SU-DHL-6 (cell line): Measurements from ENCODE around the gene OR2T33.

Experiments used
- EZH2phosphoT487 ChIP-seq: fragments of 200-600 bp; sonication (generic), shearing (Covaris generic); conservative IDR thresholded peaks from 2 replicates; pipeline ENCODE4 v1.6.1; 2018; ENCODE audit warnings: mild to moderate bottlenecking, antibody characterized with exemption, low read length, moderate library complexity, mixed read lengths
- TF ChIP-seq, protein P1 (sequence below): fragments of 200-600 bp; sonication (generic); IDR thresholded peaks from one replicate; pipeline ENCODE4 v1.5.1; 2017; ENCODE audit warnings: antibody characterized with exemption, mild to moderate bottlenecking, low read length, moderate library complexity; ENCODE audit not compliant: insufficient read depth, poor library complexity, severe bottlenecking

DNA sequence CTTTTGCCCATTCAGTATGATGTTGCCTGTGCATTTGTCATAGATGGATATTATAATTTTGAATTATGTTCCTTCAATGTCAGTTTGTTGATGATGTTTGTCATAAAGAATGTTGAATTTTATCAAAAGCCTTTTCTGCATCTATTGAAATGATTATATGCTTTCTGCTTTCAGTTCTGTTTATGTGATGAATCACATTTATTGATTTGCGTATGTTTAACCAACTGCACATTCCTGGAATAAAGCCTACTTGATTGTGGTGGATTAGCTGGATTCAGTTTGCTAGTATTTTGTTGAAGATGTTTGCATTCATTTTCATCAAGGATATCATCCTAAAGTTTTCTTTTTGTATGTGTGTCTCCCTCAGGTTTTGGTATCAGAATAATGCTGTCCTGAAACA lies 52.2 kb downstream of the OR2T33 start:
- TF ChIP-seq, protein P1, sequence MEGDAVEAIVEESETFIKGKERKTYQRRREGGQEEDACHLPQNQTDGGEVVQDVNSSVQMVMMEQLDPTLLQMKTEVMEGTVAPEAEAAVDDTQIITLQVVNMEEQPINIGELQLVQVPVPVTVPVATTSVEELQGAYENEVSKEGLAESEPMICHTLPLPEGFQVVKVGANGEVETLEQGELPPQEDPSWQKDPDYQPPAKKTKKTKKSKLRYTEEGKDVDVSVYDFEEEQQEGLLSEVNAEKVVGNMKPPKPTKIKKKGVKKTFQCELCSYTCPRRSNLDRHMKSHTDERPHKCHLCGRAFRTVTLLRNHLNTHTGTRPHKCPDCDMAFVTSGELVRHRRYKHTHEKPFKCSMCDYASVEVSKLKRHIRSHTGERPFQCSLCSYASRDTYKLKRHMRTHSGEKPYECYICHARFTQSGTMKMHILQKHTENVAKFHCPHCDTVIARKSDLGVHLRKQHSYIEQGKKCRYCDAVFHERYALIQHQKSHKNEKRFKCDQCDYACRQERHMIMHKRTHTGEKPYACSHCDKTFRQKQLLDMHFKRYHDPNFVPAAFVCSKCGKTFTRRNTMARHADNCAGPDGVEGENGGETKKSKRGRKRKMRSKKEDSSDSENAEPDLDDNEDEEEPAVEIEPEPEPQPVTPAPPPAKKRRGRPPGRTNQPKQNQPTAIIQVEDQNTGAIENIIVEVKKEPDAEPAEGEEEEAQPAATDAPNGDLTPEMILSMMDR, result no peak
- no peak for TF ChIP-seq EZH2phosphoT487
